MM.1S (cell line): ENCODE results near the gene FDX2.

ENCODE experiments used
- CTCF ChIP-seq: fragments of 300-600 bp; sonication (generic); IDR thresholded peaks from 2 replicates; pipeline ENCODE4 v1.5.1; 2016; ENCODE audit warnings: antibody characterized with exemption, low read length, mixed read lengths
- EZH2phosphoT487 ChIP-seq: fragments of 300-600 bp; sonication (generic); IDR thresholded peaks from 2 replicates; pipeline ENCODE4 v1.6.1; 2018; ENCODE audit warnings: antibody characterized with exemption, low read length

GRCh38 chr19:10260141-10260584, 55.7 kb downstream of the FDX2 start:
- TF ChIP-seq CTCF (no peak), EZH2phosphoT487 (no peak)
